H1 (cell line): ENCODE data around the gene VWA7.

Experiments used
- ASH2L ChIP-seq: fragments of 200-600, 300-600 bp; sonication (generic); IDR thresholded peaks from one replicate; pipeline ENCODE4 v1.7.1; 2017; ENCODE audit warnings: low read length
- CBX5 ChIP-seq: fragments of 300-800, 300-1000 bp; sonication (generic); IDR thresholded peaks from 2 replicates; pipeline ENCODE4 v1.7.1; 2016; ENCODE audit warnings: antibody characterized with exemption, low read length, low read depth
- CHD1 ChIP-seq: IDR thresholded peaks from 2 replicates; pipeline ENCODE4 v1.6.1; 2012; ENCODE audit warnings: low read depth, low read length, improper control_type of control experiment
- CTCF ChIP-seq, 3 experiments: IDR thresholded peaks; 1 replicate in 2 of 3; 2 replicates in 1 of 3; pipeline versions ENCODE4 v1.5.1 to v1.6.1; 2011; ENCODE audit warnings: low read length in 3 of 3, mild to moderate bottlenecking in 3 of 3, inconsistent platforms in 2 of 3, low read depth in 1 of 3, moderate library complexity in 1 of 3; ENCODE audit not compliant: insufficient read depth in 1 of 3; ENCODE audit errors: control extremely low read depth in 1 of 3
- EGR1 ChIP-seq: IDR thresholded peaks from 2 replicates; pipeline ENCODE4 v1.6.1; 2011; ENCODE audit warnings: low read depth, low read length, borderline replicate concordance
- EZH2 ChIP-seq: fragments of 200-600 bp; sonication (generic); IDR thresholded peaks from 2 replicates; pipeline ENCODE4 v1.7.1; 2012; ENCODE audit warnings: low read depth, mild to moderate bottlenecking, moderate library complexity, low read length, inconsistent platforms; ENCODE audit not compliant: severe bottlenecking
- GTF2F1 ChIP-seq: IDR thresholded peaks from 2 replicates; pipeline ENCODE4 v1.6.1; 2012; ENCODE audit warnings: low read depth, low read length, improper control_type of control experiment, borderline replicate concordance
- HDAC2 ChIP-seq, 2 experiments: fragments of 300-600 bp in 1 of 2; sonication (generic) in 1 of 2; IDR thresholded peaks; 2 replicates each; pipeline ENCODE4 v1.6.1; 2011 to 2012; ENCODE audit warnings: low read depth in 2 of 2, low read length in 2 of 2, mild to moderate bottlenecking in 2 of 2, moderate library complexity in 2 of 2, borderline replicate concordance in 1 of 2, inconsistent platforms in 1 of 2
- MAFK ChIP-seq: IDR thresholded peaks from 2 replicates; pipeline ENCODE4 v1.6.1; 2012; ENCODE audit warnings: low read depth, mild to moderate bottlenecking, improper control_type of control experiment, low read length
- NANOG ChIP-seq: IDR thresholded peaks from 2 replicates; pipeline ENCODE4 v1.6.1; 2011; ENCODE audit warnings: low read length, low read depth, mild to moderate bottlenecking, inconsistent platforms; ENCODE audit not compliant: insufficient read depth, poor library complexity, severe bottlenecking
- POLR2A ChIP-seq, 2 experiments: IDR thresholded peaks; 1 replicate in 1 of 2; 2 replicates in 1 of 2; pipeline ENCODE4 v1.6.1; 2011; ENCODE audit warnings: low read depth in 2 of 2, low read length in 2 of 2, mild to moderate bottlenecking in 2 of 2; ENCODE audit errors: control extremely low read depth in 1 of 2
- SP1 ChIP-seq: IDR thresholded peaks from 2 replicates; pipeline ENCODE4 v1.6.1; 2011; ENCODE audit warnings: low read depth, low read length
- SRF ChIP-seq: IDR thresholded peaks from 2 replicates; pipeline ENCODE4 v1.6.1; 2011; ENCODE audit warnings: mild to moderate bottlenecking, low read depth, low read length, moderate library complexity
- TEAD4 ChIP-seq: IDR thresholded peaks from 2 replicates; pipeline ENCODE4 v1.6.1; 2012; ENCODE audit warnings: low read depth, low read length, inconsistent platforms, mixed read lengths

GRCh38 chr6:31719001-31719400 lies 58.1 kb downstream of the VWA7 start:
- TF ChIP-seq CBX5 = no peak
- no peak for TF ChIP-seq CTCF (IDR thresholded peaks at IDR 0.05; ENCODE audit: control extremely low read depth in 1 of 3, insufficient read depth in 1 of 3, low read depth in 1 of 3, low read length in 3 of 3)
- no peak for TF ChIP-seq POLR2A (IDR thresholded peaks at IDR 0.05; ENCODE audit: control extremely low read depth in 1 of 2, low read depth in 2 of 2, low read length in 2 of 2)
- TF ChIP-seq HDAC2 (IDR thresholded peaks at IDR 0.05; ENCODE audit: borderline replicate concordance in 1 of 2, low read depth in 2 of 2, low read length in 2 of 2) = no peak
- no peak for TF ChIP-seq SRF
- no peak for TF ChIP-seq TEAD4
- no peak for TF ChIP-seq CHD1
- TF ChIP-seq ASH2L = no peak
- TF ChIP-seq EZH2 = no peak
- no peak for TF ChIP-seq EGR1
- no peak for TF ChIP-seq NANOG
- TF ChIP-seq SP1 = no peak
- TF ChIP-seq MAFK = no peak
- TF ChIP-seq GTF2F1 = no peak
